Measurements from ENCODE around the gene SYNGR2. TPM values are rescaled to one million over a fixed set of nuclear protein-coding genes. Genes with fewer than 3 reads are reported as not detected.
A peak's percentile ranks its signal among the peaks of the same experiment; 100 is the strongest.
"Not testable (repeated sequence)": the region's sequence is repeated elsewhere in the genome, so short reads cannot be mapped to it uniquely, and the experiment has no call there.

SYNGR2 gene
- total RNA-seq, 1 donor from 2014 or later, result 86.9 TPM

DNA sequence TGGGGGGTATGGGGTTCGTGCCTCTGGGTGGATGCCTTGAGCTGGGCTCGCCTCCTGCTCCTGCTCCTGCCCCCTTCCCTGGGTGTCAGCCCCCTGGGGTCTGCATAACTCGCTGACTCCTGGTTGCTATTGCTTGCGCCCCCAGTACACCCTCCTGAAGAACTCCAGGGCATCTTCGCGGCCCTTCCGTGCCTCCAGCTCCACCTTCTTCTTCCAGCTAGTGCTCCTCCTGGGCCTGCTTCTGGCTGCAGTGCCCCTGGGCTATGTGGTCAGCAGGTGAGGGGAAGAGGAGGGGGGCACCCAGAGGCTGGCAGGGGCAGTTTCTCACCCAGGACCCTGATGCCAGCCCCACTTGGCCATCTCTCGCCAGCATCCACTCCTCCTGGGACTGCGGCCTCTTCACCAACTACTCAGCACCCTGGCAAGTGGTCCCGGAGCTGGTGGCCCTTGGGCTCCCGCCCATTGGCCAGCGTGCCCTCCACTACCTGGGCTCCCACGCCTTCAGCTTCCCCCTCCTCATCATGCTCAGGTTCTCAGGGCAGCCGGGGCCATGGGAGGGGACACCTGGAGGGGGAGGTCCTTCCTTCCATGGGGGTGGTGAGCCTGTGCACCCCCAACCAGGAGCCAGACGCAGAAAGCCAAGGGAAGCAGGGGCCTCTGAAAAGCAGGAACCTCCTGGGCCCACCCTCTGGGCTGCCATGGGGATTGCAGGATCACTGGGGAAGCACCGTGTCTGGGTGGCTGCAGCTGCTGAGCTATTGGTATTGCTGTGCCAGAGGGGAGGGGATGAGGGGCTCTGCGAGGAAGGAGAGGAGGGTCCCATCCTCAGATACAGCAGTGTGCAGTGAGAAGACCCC lies 29.9 kb upstream of the SYNGR2 start:
- Histone ChIP-seq H3K27ac (replicated peaks) (no peak overlapping the region), H3K36me3 (no peaks in the 10 kb centered on the region), H3K27me3 (ENCODE audit: low read depth) (no peaks in the 10 kb centered on the region), H3K4me3 (no peak overlapping the region), H3K9me3 (replicated peaks) (no peaks in the 10 kb centered on the region), H3K4me1 (peaks cover 27% of the 10 kb centered on the region)
- TF ChIP-seq, protein P1, sequence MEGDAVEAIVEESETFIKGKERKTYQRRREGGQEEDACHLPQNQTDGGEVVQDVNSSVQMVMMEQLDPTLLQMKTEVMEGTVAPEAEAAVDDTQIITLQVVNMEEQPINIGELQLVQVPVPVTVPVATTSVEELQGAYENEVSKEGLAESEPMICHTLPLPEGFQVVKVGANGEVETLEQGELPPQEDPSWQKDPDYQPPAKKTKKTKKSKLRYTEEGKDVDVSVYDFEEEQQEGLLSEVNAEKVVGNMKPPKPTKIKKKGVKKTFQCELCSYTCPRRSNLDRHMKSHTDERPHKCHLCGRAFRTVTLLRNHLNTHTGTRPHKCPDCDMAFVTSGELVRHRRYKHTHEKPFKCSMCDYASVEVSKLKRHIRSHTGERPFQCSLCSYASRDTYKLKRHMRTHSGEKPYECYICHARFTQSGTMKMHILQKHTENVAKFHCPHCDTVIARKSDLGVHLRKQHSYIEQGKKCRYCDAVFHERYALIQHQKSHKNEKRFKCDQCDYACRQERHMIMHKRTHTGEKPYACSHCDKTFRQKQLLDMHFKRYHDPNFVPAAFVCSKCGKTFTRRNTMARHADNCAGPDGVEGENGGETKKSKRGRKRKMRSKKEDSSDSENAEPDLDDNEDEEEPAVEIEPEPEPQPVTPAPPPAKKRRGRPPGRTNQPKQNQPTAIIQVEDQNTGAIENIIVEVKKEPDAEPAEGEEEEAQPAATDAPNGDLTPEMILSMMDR (IDR thresholded peaks at IDR 0.05; ENCODE audit: borderline replicate concordance), result no peak
- intact Hi-C loops (cut with micrococcal nuclease), result no loop called here
- DNase-seq, result no peak

DNA sequence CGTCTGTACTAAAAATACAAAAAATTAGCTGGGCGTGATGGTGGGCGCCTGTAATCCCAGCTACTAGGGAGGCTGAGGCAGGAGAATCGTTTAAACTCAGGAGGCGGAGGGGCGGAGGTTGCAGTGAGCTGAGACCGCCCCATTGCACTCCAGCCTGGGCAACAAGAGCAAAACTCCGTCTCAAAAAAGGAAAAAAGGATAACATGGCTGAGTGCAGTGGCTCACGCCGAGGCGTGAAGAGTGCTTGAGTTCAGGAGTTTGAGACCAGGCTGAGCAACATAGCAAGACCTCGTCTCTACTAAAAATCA lies 28.6 kb upstream of the SYNGR2 start:
- peaks cover 29% of the 10 kb centered on the region for H3K4me1 ChIP-seq
- H3K4me3 ChIP-seq; H3K36me3 ChIP-seq; DNase-seq; H3K27ac ChIP-seq (replicated peaks); intact Hi-C loops (cut with micrococcal nuclease); H3K27me3 ChIP-seq (ENCODE audit: low read depth); H3K9me3 ChIP-seq (replicated peaks): not testable (repeated sequence)

DNA sequence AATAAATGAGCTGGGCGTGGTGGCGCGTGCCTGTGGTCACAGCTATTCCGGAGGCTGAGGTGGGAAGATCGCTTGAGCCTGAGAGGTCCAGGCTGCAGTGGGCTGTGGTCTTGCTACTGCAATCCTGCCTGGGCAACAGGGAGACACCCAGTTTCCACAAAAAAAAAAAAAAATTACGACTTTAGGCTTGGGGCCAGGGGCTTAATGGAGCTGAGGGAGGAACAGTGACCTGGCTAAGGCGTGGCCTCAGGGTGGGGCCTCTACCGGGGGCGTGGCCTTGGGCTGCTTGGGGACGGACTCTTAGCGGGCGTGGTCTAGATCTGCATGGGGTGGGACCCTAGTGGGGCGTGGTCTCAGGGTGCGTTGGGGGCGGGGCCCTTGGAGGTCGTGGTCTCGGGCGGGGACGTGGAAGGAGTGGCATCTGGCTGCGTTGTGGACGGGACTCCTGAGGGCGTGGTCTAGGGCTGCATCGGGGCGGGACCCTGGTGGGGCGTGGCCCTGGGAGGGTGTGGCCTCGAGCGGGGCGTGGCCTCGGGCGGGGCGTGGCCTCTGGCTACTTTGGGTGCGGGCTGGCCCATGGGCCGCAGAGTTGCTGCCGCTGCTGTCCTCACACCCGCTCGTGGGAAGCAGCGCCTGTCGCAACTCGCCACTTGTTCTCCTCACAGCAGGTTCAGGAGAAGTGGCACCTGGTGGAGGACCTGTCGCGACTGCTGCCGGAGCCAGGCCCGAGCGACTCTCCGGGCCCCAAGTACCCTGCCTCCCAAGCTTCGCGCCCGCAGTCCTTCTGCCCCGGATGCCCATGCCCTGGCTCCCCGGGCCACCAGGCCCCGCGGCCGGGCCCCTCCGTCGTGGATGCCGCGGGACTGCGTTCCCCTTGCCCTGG lies 28.0 kb upstream of the SYNGR2 start:
- DNase-seq, result peak; percentile 88
- no peaks in the 10 kb centered on the region for H3K36me3 ChIP-seq
- peaks cover 35% of the 10 kb centered on the region for H3K4me1 ChIP-seq
- TF ChIP-seq, protein P1 (IDR thresholded peaks at IDR 0.05; ENCODE audit: borderline replicate concordance), result no peak
- no peak overlapping the region for H3K4me3 ChIP-seq
- no peaks in the 10 kb centered on the region for H3K9me3 ChIP-seq (replicated peaks)
- intact Hi-C loops (cut with micrococcal nuclease), result no loop called here
- H3K27me3 ChIP-seq (ENCODE audit: low read depth), result no peaks in the 10 kb centered on the region
- peak overlapping the region; percentile 27 for H3K27ac ChIP-seq (replicated peaks)

DNA sequence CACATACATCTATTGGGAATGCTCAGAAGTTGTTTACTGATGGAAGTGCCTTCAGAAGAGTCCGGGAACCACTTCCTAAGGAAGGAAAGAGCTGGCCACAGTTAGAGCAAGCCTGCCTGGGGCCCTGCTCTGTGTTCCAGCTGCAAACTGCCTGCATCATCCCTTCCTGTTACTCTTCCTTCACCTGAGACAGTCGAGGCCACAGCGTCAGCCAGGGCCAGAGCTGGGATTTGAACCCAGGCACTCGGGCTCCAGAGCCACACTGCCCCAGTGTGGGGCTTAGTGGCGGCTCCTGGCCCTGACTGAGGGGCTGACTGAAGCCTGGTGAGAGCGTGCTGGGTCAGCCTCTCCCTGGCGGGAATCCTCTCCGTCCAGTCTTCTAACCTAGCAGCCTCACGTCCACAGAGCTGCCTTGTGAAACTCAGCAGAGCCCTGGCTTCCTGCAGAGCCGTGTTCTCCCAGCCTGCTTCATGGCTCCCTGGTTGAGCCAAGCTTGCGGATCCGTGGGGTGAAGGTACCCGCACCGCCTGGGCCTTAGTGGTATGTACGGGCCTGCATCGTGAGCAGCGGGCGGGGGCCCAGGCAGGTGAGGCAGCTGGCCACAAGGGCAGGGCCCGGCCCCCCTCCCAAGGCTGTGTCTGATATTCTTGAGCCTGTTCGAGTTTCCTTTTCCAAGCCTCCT lies 26.8 kb upstream of the SYNGR2 start:
- H3K4me3 ChIP-seq, result no peak overlapping the region
- no peak overlapping the region for H3K27ac ChIP-seq (replicated peaks)
- H3K27me3 ChIP-seq (ENCODE audit: low read depth), result no peaks in the 10 kb centered on the region
- intact Hi-C loops (cut with micrococcal nuclease), result no loop called here
- H3K9me3 ChIP-seq (replicated peaks), result no peaks in the 10 kb centered on the region
- H3K4me1 ChIP-seq, result peaks cover 42% of the 10 kb centered on the region
- no peak for DNase-seq
- TF ChIP-seq, protein P1 (IDR thresholded peaks at IDR 0.05; ENCODE audit: borderline replicate concordance), result no peak
- no peaks in the 10 kb centered on the region for H3K36me3 ChIP-seq

DNA sequence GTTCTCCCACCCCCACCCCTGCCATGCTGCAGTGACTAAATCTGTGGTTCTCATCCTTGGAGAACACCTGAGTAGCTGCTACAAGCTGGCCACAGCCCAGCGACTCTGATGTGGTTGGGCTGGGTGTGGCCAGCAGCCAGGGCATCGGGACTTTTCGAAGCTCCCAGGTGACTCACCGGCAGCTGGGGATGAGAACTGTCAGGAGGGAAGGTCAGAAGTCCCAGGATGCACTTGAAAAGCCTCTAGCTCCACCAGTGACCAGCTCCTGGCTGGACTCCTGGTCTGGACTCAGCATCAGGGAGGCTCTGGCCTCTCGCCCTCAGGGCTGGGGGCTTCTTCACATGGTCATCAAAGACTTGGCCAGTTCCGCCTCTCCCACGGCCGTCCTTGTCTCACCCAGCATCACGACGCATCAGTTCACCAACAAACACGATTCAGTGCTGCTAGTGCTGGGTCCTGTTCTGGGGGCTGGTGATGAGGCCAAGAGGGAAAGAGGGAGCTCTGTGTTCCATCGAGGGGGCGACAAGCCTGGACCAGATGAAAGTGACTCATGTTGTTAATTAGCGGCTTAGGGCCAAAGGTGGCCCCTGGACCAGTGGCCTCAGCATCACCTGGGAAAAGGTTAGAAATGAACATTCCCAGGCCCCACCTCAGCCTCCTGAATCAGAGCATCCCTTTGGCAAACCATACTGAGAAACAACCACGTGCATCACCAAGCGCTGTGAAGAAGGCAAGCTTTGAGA lies 26.1 kb upstream of the SYNGR2 start:
- no peak for DNase-seq
- intact Hi-C loops (cut with micrococcal nuclease), result no loop called here
- no peak overlapping the region for H3K4me3 ChIP-seq
- no peaks in the 10 kb centered on the region for H3K27me3 ChIP-seq (ENCODE audit: low read depth)
- peaks cover 42% of the 10 kb centered on the region for H3K4me1 ChIP-seq
- H3K27ac ChIP-seq (replicated peaks), result no peak overlapping the region
- TF ChIP-seq, protein P1 (IDR thresholded peaks at IDR 0.05; ENCODE audit: borderline replicate concordance), result no peak
- no peaks in the 10 kb centered on the region for H3K9me3 ChIP-seq (replicated peaks)
- no peaks in the 10 kb centered on the region for H3K36me3 ChIP-seq
